Thyroid gland (tissue), 4 donors: ENCODE results near the gene PLXDC2.

ENCODE experiments used
- CTCF ChIP-seq, 6 experiments: fragments of 200-600 bp in 3 of 6; fragments of 450-650 bp in 3 of 6; sonication (generic) in 3 of 6; IDR thresholded peaks; one replicate each; pipeline ENCODE4 v1.5.1; 2016 to 2019; ENCODE audit warnings: antibody characterized with exemption in 6 of 6, mild to moderate bottlenecking in 2 of 6, inconsistent platforms in 1 of 6, moderate library complexity in 1 of 6
- POLR2A ChIP-seq, 2 donors: fragments of 450-650 bp; IDR thresholded peaks; one replicate each; pipeline ENCODE4 v1.6.1; 2017; ENCODE audit warnings: antibody characterized with exemption in 2 of 2, mild to moderate bottlenecking in 2 of 2, moderate library complexity in 1 of 2

GRCh38 chr10:20303453-20304152, 487.4 kb downstream of the PLXDC2 start:
- TF ChIP-seq CTCF (IDR thresholded peaks at IDR 0.05) (no peak), POLR2A (IDR thresholded peaks at IDR 0.05) (no peak)
